Measurements from ENCODE around the gene BHLHE41.

Gene BHLHE41

DNA sequence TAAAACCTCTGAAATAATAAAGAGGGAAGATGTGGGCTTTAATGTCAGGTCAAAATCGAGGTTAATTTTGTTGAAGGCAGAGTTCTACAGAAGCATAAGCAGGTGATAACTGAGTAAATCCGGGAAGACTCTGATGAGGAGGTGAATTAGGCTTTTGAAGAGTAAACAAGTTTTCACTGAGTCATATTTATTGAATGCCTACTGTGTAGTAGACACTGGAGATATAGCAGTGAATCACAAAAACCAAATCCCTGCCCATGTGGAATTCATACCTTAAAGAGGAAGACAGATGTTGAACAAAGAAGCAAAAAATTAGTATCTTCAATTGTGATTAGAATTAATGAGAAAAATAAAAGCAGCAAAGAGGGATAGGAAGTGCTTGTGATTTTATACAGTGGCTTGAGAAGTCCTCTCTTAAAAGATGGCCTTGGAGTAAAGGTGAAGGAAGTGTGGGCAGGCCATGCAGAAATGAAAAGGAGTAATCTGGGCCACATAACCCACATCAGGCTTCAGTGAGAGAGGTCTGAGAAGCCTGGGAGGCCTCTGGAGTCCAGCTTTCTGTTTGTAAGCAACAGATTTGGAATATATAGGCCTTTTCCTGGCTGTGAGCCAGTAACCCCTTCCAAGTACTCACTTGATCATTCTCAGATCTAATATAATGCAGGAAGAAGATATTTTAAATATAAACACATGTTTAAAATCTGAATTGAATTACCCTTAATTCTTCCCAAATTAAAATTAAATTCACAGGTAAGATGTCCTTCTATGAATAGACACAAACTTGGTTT lies 46.7 kb downstream of the BHLHE41 start:
- no peak for DNase-seq (ENCODE audit: low read depth)

All from stimulated activated CD8-positive, alpha-beta memory T cell treated with anti-CD3 and anti-CD28 coated beads, Interleukin-7, amount 100 ng/mL, for 24 hours (primary cell).